Common myeloid progenitor, CD34-positive (primary cell): ENCODE measurements around the gene NLRP12.
A peak's percentile ranks its signal among the peaks of the same experiment; 100 is the strongest.

Source experiments
- CTCF ChIA-PET: fragments of 350-600 bp; sonication (Branson Sonifier 250); formaldehyde crosslinking; loops from one replicate; lab custom pipeline; 2021; ENCODE audit warnings: antibody characterized with exemption; lab: Charles Lee
- POLR2A ChIA-PET: fragments of 350-600 bp; sonication (Branson Sonifier 250); formaldehyde crosslinking; loops from one replicate; lab custom pipeline; 2021; ENCODE audit warnings: antibody characterized with exemption; lab: Charles Lee
- DNase-seq, 3 donors: peaks; one replicate each; pipeline versions ENCODE4 v3.0.0 to v3.0.0-alpha.2; 2013
- H3K27ac ChIP-seq, 2 experiments: 1 replicate in 1 of 2; 2 replicates in 1 of 2; pipeline ENCODE4 v1.7.0; 2013; ENCODE audit warnings: inconsistent platforms in 2 of 2, low read length in 2 of 2, mild to moderate bottlenecking in 2 of 2, low read depth in 1 of 2, moderate library complexity in 1 of 2; ENCODE audit not compliant: severe bottlenecking in 2 of 2, insufficient read depth in 1 of 2, poor library complexity in 1 of 2
- H3K27me3 ChIP-seq, 5 experiments: replicated peaks in 2 of 5; 1 replicate in 3 of 5; 2 replicates in 2 of 5; pipeline versions ENCODE4 v1.6.1 to v1.7.0; 2013; ENCODE audit warnings: low read length in 4 of 5, mild to moderate bottlenecking in 2 of 5, moderate library complexity in 2 of 5, inconsistent platforms in 1 of 5; ENCODE audit not compliant: insufficient read depth in 5 of 5, control insufficient read depth in 4 of 5
- H3K36me3 ChIP-seq, 4 experiments: 1 replicate in 2 of 4; 2 replicates in 2 of 4; pipeline versions ENCODE4 v1.6.1 to v1.7.0; 2013; ENCODE audit warnings: low read length in 3 of 4, control low read depth in 1 of 4, mild to moderate bottlenecking in 1 of 4; ENCODE audit not compliant: control insufficient read depth in 4 of 4, insufficient read depth in 4 of 4
- H3K4me1 ChIP-seq, 4 experiments: 1 replicate in 3 of 4; 2 replicates in 1 of 4; pipeline versions ENCODE4 v1.6.1 to v1.7.1; 2013; ENCODE audit warnings: low read length in 3 of 4, mild to moderate bottlenecking in 3 of 4, control low read depth in 1 of 4, inconsistent platforms in 1 of 4, moderate library complexity in 1 of 4; ENCODE audit not compliant: control insufficient read depth in 4 of 4, insufficient read depth in 4 of 4; ENCODE audit errors: control extremely low read depth in 1 of 4
- H3K4me3 ChIP-seq, 7 experiments: 1 replicate in 4 of 7; 2 replicates in 3 of 7; pipeline versions ENCODE4 v1.5.1 to v1.7.0; 2013; ENCODE audit warnings: mild to moderate bottlenecking in 7 of 7, low read length in 6 of 7, moderate library complexity in 6 of 7, inconsistent platforms in 2 of 7, low read depth in 2 of 7, control low read depth in 1 of 7; ENCODE audit not compliant: insufficient read depth in 4 of 7, control insufficient read depth in 1 of 7; ENCODE audit errors: extremely low read depth in 1 of 7
- H3K9me3 ChIP-seq, 5 experiments: 1 replicate in 4 of 5; 2 replicates in 1 of 5; pipeline versions ENCODE4 v1.6.1 to v1.7.1; 2013; ENCODE audit warnings: low read length in 4 of 5, mild to moderate bottlenecking in 2 of 5, inconsistent platforms in 1 of 5, low read depth in 1 of 5, moderate library complexity in 1 of 5; ENCODE audit not compliant: control insufficient read depth in 4 of 5, insufficient read depth in 2 of 5; ENCODE audit errors: control extremely low read depth in 1 of 5
- WGBS: methylation state at CpG from one replicate; pipeline ENCODE4 v1.1.5; 2013; ENCODE audit not compliant: insufficient coverage; 5-methylcytosine and 5-hydroxymethylcytosine counted together

Gene NLRP12

DNA sequence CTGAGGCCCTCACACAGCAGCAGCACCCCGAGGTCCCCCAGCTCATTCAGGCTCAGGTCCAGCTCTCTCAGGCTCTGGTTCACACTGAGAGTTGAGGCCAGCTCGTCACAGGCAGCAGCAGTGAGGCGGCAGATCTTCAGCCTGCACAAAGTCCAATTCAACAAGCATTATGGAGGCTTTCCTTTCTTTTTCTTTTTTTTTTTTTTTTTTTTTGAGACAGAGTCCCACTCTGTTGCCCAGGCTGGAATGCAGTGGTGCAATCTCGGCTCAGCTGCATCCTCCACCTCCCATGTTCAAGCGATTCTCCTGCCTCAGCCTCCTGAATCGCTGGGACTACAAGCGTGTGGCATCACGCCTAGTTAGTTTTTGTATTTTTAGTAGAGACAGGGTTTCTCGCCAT is 22.9 kb downstream of the NLRP12 start:
- no peak overlapping the region for H3K27ac ChIP-seq
- H3K27me3 ChIP-seq = no peaks in the 10 kb centered on the region
- ChIA-PET POLR2A (no interaction called here), CTCF (interaction anchor here (1.2 to 1.5 kb wide), 4 partner anchors 8 to 228 kb away, joined by 4 to 5 read pairs (median 4); no protein-coding TSS in a partner anchor)
- peaks cover 2 to 14% (median 5%) of the 10 kb centered on the region in 4 experiments for H3K36me3 ChIP-seq
- H3K4me3 ChIP-seq = no peak overlapping the region
- no peak for DNase-seq
- no peaks in the 10 kb centered on the region for H3K9me3 ChIP-seq
- H3K4me1 ChIP-seq = no peaks in the 10 kb centered on the region
- 94% methylated on average over 5 of the region's 9 CpGs for WGBS

DNA sequence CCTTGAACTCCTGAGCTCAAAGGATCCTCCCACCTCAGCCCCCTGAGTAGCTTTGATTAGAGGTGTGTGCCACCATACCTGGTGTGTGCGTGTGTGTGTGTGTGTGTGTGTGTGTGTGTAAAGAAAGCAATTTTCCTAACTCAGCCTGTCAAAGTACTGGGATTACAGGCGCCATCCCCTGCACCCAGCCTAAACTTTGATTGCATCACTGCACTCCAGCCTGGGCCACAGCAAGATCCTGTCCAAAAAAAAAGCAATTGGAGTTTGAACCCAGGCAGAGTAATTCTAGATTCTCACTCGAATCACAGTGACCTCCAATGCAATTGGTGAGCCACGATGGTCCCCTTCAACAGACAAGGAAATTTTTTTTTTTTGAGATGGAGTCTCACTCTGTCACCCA is 29.1 kb downstream of the NLRP12 start:
- ChIA-PET POLR2A (no interaction called here), CTCF (interaction anchor here (0.9 to 3.5 kb wide), 2 partner anchors 14 to 67 kb away, joined by 3 to 23 read pairs; no protein-coding TSS in a partner anchor)
- no peak overlapping the region for H3K4me3 ChIP-seq
- H3K27me3 ChIP-seq = no peaks in the 10 kb centered on the region
- DNase-seq = no peak
- 90% methylated on average over 2 of the region's 4 CpGs for WGBS
- peaks cover 0 to 4% (median 3%) of the 10 kb centered on the region in 4 experiments for H3K36me3 ChIP-seq
- no peaks in the 10 kb centered on the region for H3K9me3 ChIP-seq
- H3K4me1 ChIP-seq = peaks cover 0 to 2% (median 0%) of the 10 kb centered on the region in 4 experiments
- H3K27ac ChIP-seq = no peak overlapping the region

DNA sequence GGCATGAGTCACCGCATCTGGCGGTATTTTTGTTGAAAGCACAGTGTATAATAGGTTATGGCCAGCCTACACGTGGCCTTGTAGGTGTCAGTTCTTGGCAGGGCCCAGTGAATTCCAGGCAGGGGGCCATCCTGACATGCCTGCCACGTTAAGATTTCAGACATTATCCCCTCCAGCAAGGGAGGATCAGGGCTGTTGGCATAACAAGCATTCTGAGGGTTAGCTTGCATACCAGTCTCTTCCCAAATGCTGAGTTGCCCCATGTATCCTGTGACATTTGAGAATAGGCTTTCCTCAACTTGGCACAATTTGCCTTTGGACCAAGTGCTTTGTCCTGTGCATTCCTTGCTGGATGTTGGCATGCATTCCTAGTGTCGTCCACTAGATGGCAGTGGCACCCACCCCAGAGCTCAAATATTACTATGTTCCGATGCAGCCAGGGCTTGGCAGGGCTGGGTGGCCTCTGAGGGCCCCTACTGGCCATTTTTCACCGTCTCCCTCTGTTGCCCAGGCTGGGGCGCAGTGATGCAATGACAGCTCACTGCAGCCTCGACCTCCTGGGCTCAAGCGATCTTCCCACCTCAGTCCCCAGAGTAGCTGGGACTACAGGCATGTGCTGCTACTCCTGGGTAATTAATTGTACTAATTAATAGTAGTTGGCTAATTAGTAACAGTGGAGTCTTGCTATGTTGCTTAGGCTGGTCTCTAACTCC is 31.2 kb downstream of the NLRP12 start:
- Histone ChIP-seq H3K36me3 (peaks cover 0 to 4% (median 0%) of the 10 kb centered on the region in 4 experiments), H3K27ac (no peak overlapping the region), H3K9me3 (no peaks in the 10 kb centered on the region), H3K4me1 (peaks cover 0 to 2% (median 0%) of the 10 kb centered on the region in 4 experiments), H3K4me3 (no peak overlapping the region), H3K27me3 (no peaks in the 10 kb centered on the region)
- DNase-seq = peak; percentile 84 to 93 (median 89)
- ChIA-PET POLR2A (no interaction called here), CTCF (interaction anchor here (0.6 to 3.5 kb wide), 24 partner anchors 8 to 512 kb away, joined by 3 to 23 read pairs (median 4); no protein-coding TSS in a partner anchor)
- 37% methylated on average over 9 of the region's 10 CpGs for WGBS

DNA sequence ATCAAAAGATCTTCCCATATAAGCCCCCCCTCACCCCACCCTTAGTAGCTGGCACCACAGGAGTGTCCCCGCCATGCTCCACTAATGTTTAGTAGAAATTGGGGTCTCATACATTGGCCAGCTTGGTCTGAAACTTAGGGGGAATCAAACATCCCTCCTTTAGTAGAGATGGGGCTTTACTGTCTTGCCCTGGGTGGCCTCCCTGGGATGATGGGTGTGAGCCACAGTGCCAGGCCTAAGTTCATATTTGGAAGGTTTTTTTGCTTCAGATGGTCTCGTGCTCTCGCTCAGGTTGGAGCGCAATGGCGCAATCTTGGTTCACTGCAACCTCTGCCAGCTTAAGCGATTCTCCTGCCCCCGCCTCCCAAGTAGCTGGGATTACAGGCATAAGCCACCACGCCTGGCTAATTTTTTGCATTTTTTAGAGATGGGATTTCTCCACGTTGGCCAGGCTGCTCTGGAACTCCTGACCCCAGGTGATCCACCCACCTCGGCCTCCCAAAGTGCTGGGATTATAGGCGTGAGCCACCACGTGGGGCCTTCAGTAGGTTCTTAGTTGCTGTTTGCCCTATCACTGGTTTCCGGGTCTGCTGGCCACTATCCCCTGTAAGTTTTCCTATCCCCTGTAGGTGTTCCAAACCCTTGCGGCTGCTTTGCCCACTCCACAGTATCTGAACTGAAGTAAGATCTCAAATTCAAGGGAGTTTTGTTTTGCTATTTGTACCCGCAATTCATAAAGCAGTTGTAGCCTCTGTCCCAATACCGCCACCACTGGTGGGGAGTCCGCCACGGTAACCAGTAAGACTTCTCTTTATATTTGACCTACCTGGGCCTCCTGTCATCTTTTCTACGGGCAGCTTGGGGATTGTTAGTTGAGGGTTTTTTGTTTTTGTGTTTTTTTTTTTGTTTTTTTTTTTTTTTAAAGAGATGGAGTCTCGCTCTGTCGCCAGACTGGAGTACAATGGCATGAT is 34.1 kb downstream of the NLRP12 start:
- CTCF ChIA-PET = interaction anchor here (0.5 to 1.4 kb wide), 7 partner anchors 11 to 242 kb away, joined by 3 to 7 read pairs (median 3); no protein-coding TSS in a partner anchor

DNA sequence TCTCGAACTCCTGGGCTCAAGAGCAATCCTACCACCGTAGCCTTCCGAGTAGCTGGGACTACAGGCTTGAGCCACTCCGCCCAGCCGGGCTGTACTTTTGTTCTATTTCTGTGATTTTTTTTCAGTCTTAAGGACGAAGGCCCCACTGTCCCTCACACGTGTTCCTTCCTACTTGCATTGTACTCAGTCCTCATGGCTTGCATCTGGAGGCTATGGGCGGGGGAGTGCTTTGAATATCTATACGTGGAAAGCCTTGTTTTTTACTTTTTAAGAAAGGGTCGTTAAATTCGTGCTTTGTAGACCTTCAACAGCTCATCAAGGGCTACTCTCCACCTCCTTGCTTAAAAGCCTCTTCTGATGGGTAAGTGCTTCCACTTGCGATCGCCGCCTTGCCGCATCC is 36.8 kb downstream of the NLRP12 start:
- no peak for DNase-seq
- ChIA-PET POLR2A (no interaction called here), CTCF (interaction anchor here (1.3 kb wide), 1 partner anchor 13 kb away, joined by 4 read pairs; no protein-coding TSS in a partner anchor)
- Histone ChIP-seq H3K4me3 (no peak overlapping the region), H3K36me3 (no peaks in the 10 kb centered on the region), H3K27me3 (no peaks in the 10 kb centered on the region), H3K4me1 (peaks cover 6 to 12% (median 10%) of the 10 kb centered on the region in 4 experiments), H3K9me3 (no peaks in the 10 kb centered on the region), H3K27ac (no peak overlapping the region)
- 96% methylated on average over 11 of the region's 15 CpGs for WGBS

More for the DNA sequence above, 34.1 kb downstream of the NLRP12 start:
- H3K4me3 ChIP-seq = no peak overlapping the region
- H3K27me3 ChIP-seq = no peaks in the 10 kb centered on the region
- H3K9me3 ChIP-seq = no peaks in the 10 kb centered on the region
- peaks cover 6 to 12% (median 9%) of the 10 kb centered on the region in 4 experiments for H3K4me1 ChIP-seq
- POLR2A ChIA-PET = no interaction called here
- no peak for DNase-seq
- H3K27ac ChIP-seq = no peak overlapping the region
- H3K36me3 ChIP-seq = no peaks in the 10 kb centered on the region
- over 99% methylated on average over 16 of the region's 21 CpGs for whole genome bisulfite sequencing

DNA sequence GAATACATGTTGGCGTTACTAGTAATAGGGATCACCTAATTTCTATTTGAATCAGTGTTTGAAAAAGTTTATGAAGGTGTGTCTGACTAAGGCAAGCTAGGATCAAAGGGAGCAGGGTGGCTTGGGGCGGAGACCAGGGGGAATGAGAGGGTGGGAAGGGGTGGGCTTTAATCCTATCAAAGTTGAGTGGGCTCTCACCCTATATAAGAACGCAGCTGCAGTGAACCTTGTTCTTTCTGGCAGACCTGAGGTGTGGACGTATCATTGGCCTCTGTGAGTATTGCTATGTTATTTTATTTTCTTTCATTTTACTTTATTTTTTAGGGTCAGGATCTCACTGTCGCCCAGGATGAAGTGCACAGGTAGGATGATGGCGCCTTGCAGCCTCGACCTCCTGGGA is 37.4 kb downstream of the NLRP12 start:
- WGBS = 95% methylated on average over 4 of the region's 7 CpGs
- no peaks in the 10 kb centered on the region for H3K9me3 ChIP-seq
- CTCF ChIA-PET = interaction anchor here (1.3 kb wide), 1 partner anchor 14 kb away, joined by 4 read pairs; no protein-coding TSS in a partner anchor

More for the DNA sequence above, 37.4 kb downstream of the NLRP12 start:
- DNase-seq = no peak
- Histone ChIP-seq H3K4me1 (peaks cover 6 to 12% (median 10%) of the 10 kb centered on the region in 4 experiments), H3K4me3 (no peak overlapping the region), H3K36me3 (no peaks in the 10 kb centered on the region), H3K27ac (no peak overlapping the region), H3K27me3 (no peaks in the 10 kb centered on the region)
- POLR2A ChIA-PET = no interaction called here
